ENCODE results near the gene WDR27.

GRCh38 chr6:169729961-169730360 lies 28.1 kb upstream of the WDR27 start:
- no peak for TF ChIP-seq CTCF (IDR thresholded peaks at IDR 0.05)
- no peak for TF ChIP-seq POLR2AphosphoS5 (IDR thresholded peaks at IDR 0.05)
- TF ChIP-seq POLR2A (IDR thresholded peaks at IDR 0.05): no peak

All from breast epithelium (tissue), 3 donors.